Loucy (cell line): ENCODE measurements around the gene ASB11.

Experiments used
- EZH2phosphoT487 ChIP-seq: fragments of 200-600 bp; IDR thresholded peaks from 2 replicates; pipeline ENCODE4 v1.6.1; 2018; ENCODE audit warnings: antibody characterized with exemption, mild to moderate bottlenecking, moderate library complexity, borderline replicate concordance
- TF ChIP-seq, protein P1 (sequence below): fragments of 200-600 bp; sonication (generic); conservative IDR thresholded peaks from 2 replicates; pipeline ENCODE4 v1.5.1; 2014; ENCODE audit warnings: mild to moderate bottlenecking, antibody characterized with exemption, low read length

DNA sequence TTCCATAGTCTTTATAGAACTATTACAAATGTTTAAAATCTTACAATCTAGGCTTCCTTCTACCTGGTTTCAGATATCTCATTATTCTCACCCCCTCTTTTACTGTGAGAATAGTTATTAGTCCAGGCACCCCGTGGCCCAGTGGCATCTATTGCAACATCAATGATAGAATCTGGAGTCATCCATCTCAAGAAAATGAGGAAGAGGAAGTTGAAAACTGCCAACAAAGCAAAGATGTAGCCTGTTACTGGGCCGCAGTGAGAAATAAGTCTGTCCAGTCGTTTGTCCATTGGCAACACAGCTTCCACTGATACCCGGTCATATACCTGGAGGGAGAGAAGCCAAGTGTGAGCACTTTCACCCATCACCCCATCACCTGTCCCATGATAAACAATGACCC is 6.0 kb upstream of the ASB11 start:
- TF ChIP-seq, protein P1, sequence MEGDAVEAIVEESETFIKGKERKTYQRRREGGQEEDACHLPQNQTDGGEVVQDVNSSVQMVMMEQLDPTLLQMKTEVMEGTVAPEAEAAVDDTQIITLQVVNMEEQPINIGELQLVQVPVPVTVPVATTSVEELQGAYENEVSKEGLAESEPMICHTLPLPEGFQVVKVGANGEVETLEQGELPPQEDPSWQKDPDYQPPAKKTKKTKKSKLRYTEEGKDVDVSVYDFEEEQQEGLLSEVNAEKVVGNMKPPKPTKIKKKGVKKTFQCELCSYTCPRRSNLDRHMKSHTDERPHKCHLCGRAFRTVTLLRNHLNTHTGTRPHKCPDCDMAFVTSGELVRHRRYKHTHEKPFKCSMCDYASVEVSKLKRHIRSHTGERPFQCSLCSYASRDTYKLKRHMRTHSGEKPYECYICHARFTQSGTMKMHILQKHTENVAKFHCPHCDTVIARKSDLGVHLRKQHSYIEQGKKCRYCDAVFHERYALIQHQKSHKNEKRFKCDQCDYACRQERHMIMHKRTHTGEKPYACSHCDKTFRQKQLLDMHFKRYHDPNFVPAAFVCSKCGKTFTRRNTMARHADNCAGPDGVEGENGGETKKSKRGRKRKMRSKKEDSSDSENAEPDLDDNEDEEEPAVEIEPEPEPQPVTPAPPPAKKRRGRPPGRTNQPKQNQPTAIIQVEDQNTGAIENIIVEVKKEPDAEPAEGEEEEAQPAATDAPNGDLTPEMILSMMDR, result no peak
- no peak for TF ChIP-seq EZH2phosphoT487
